Measurements from ENCODE around the gene MACO1.
"Not testable (repeated sequence)": the region's sequence is repeated elsewhere in the genome, so short reads cannot be mapped to it uniquely, and the experiment has no call there.

Gene MACO1

DNA sequence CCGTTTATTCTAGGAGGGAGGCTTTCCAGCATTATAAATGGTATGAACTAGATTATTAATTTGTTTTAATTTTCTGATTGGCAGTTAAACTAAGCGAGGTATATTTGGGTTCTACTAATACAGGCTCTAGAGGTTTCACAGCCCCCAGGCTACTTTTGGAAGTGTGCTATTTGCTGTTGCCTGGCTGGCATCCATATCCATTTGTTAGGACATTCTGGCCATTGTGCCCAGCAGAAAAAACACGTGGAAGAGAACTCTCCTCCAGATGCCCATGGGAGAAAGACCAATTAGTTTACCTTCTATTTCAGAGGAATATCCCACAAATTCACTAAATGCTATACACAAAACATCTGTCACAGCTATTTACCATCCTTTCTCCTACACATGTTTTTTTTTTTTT lies 29.3 kb downstream of the MACO1 start:
- no peak overlapping the region for H3K4me2 ChIP-seq (ENCODE audit: low read depth, low read length, poor library complexity, severe bottlenecking)
- H3K79me2 ChIP-seq (ENCODE audit: insufficient read depth, low read length): no peaks in the 10 kb centered on the region
- no peaks in the 10 kb centered on the region for H3K27me3 ChIP-seq (ENCODE audit: low read length)
- H3K9me3 ChIP-seq (ENCODE audit: insufficient read depth, low read length): no peaks in the 10 kb centered on the region
- H3K9ac ChIP-seq (ENCODE audit: low read length): no peak overlapping the region
- H3K27ac ChIP-seq (ENCODE audit: low read depth, low read length): no peak overlapping the region
- H3K9me2 ChIP-seq (replicated peaks; ENCODE audit: insufficient read depth, low read length): no peaks in the 10 kb centered on the region
- H3F3A ChIP-seq (ENCODE audit: insufficient read depth): no peaks in the 10 kb centered on the region; the same call in 1 of the 2 replicates
- H4K20me1 ChIP-seq (ENCODE audit: low read depth, low read length): peaks cover 5% of the 10 kb centered on the region; the same call in 1 of the 2 replicates
- peaks cover 19% of the 10 kb centered on the region; the same call in 1 of the 2 replicates for H3K36me3 ChIP-seq (ENCODE audit: low read length)
- no peak for TF ChIP-seq EZH2phosphoT487 (conservative IDR thresholded peaks at IDR 0.05; ENCODE audit: low read length)
- TF ChIP-seq, protein P1, sequence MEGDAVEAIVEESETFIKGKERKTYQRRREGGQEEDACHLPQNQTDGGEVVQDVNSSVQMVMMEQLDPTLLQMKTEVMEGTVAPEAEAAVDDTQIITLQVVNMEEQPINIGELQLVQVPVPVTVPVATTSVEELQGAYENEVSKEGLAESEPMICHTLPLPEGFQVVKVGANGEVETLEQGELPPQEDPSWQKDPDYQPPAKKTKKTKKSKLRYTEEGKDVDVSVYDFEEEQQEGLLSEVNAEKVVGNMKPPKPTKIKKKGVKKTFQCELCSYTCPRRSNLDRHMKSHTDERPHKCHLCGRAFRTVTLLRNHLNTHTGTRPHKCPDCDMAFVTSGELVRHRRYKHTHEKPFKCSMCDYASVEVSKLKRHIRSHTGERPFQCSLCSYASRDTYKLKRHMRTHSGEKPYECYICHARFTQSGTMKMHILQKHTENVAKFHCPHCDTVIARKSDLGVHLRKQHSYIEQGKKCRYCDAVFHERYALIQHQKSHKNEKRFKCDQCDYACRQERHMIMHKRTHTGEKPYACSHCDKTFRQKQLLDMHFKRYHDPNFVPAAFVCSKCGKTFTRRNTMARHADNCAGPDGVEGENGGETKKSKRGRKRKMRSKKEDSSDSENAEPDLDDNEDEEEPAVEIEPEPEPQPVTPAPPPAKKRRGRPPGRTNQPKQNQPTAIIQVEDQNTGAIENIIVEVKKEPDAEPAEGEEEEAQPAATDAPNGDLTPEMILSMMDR (IDR thresholded peaks at IDR 0.05; ENCODE audit: insufficient read depth, low read length, poor library complexity, severe bottlenecking): no peak
- H2AFZ ChIP-seq (ENCODE audit: low read depth, low read length, severe bottlenecking): no peak overlapping the region
- no peak overlapping the region for H3K4me3 ChIP-seq (ENCODE audit: insufficient read depth, low read length, poor library complexity, severe bottlenecking)

DNA sequence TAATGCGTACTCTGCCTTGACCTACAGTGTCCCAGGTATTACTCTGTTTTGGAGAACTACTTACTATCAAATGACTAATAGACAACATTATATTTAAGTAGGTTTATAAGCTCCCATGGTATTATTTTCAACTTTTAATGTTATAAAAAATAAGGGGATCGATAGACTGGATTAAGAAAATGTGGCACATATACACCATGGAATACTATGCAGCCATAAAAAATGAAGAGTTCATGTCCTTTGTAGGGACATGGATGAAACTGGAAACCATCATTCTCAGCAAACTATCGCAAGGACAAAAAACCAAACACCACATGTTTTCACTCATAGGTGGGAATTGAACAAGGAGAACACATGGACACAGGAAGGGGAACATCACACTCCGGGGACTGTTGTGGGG lies 30.1 kb downstream of the MACO1 start:
- not testable (repeated sequence) for H3K9me3 ChIP-seq (ENCODE audit: insufficient read depth, low read length); H3K27me3 ChIP-seq (ENCODE audit: low read length); H3K27ac ChIP-seq (ENCODE audit: low read depth, low read length); H3F3A ChIP-seq (ENCODE audit: insufficient read depth); H3K79me2 ChIP-seq (ENCODE audit: insufficient read depth, low read length); H2AFZ ChIP-seq (ENCODE audit: low read depth, low read length, severe bottlenecking); H3K4me3 ChIP-seq (ENCODE audit: insufficient read depth, low read length, poor library complexity, severe bottlenecking); H3K4me2 ChIP-seq (ENCODE audit: low read depth, low read length, poor library complexity, severe bottlenecking); H4K20me1 ChIP-seq (ENCODE audit: low read depth, low read length); H3K9ac ChIP-seq (ENCODE audit: low read length); H3K9me2 ChIP-seq (replicated peaks; ENCODE audit: insufficient read depth, low read length)
- H3K36me3 ChIP-seq (ENCODE audit: low read length): peaks cover 15% of the 10 kb centered on the region; the same call in 1 of the 2 replicates

DNA sequence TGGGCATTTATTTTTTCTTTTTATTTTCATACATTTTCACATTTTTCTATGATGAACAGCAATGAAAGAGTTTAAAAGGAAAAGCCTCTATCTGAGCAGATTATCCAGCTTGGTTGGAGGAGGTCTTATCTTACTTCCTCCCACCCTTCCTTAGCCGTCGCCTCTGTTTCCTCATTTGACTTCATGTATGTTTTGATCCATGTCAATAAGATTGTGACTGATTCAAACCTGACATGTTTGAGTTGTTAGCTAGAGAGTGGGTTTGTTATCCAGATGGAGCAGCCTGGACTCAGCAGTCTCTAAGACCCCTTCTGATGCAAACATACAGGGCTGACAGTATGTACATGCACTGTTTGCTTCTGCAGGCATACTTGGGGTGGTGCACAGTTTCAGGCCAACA lies 31.2 kb downstream of the MACO1 start:
- Histone ChIP-seq H3K9me2 (replicated peaks; ENCODE audit: insufficient read depth, low read length) (no peaks in the 10 kb centered on the region), H3F3A (ENCODE audit: insufficient read depth) (no peaks in the 10 kb centered on the region; the same call in 1 of the 2 replicates), H2AFZ (ENCODE audit: low read depth, low read length, severe bottlenecking) (no peak overlapping the region), H3K27ac (ENCODE audit: low read depth, low read length) (no peak overlapping the region), H3K9me3 (ENCODE audit: insufficient read depth, low read length) (no peaks in the 10 kb centered on the region), H3K4me3 (ENCODE audit: insufficient read depth, low read length, poor library complexity, severe bottlenecking) (no peak overlapping the region), H3K79me2 (ENCODE audit: insufficient read depth, low read length) (no peaks in the 10 kb centered on the region), H4K20me1 (ENCODE audit: low read depth, low read length) (peaks cover 5% of the 10 kb centered on the region; the same call in 1 of the 2 replicates), H3K4me2 (ENCODE audit: low read depth, low read length, poor library complexity, severe bottlenecking) (no peak overlapping the region), H3K36me3 (ENCODE audit: low read length) (peaks cover 15% of the 10 kb centered on the region; the same call in 1 of the 2 replicates), H3K9ac (ENCODE audit: low read length) (no peak overlapping the region), H3K27me3 (ENCODE audit: low read length) (no peaks in the 10 kb centered on the region)
- TF ChIP-seq, protein P1 (IDR thresholded peaks at IDR 0.05; ENCODE audit: insufficient read depth, low read length, poor library complexity, severe bottlenecking): no peak
- no peak for TF ChIP-seq EZH2phosphoT487 (conservative IDR thresholded peaks at IDR 0.05; ENCODE audit: low read length)

DNA sequence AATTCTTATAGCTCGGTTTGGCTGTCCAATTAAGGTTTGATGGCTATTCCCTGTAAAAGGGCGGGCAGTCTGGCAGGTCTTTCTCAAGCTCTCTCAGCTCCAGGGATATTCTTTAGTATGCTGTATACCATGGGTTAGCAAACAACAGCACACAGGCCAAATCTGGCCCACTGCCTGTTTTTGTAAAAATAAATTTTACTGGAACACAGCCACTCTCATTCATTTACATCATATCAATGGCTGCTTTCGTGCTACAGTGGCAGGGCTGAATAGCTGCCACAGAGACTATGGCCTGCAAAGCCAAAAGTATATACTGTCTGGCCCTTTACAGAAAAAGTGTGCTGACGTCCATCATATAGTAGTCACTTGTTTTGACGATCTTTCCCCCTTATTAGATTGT lies 32.0 kb downstream of the MACO1 start:
- no peak overlapping the region for H3K4me2 ChIP-seq (ENCODE audit: low read depth, low read length, poor library complexity, severe bottlenecking)
- TF ChIP-seq, protein P1 (IDR thresholded peaks at IDR 0.05; ENCODE audit: insufficient read depth, low read length, poor library complexity, severe bottlenecking): no peak
- no peak for TF ChIP-seq EZH2phosphoT487 (conservative IDR thresholded peaks at IDR 0.05; ENCODE audit: low read length)
- H3K27ac ChIP-seq (ENCODE audit: low read depth, low read length): no peak overlapping the region
- no peaks in the 10 kb centered on the region for H3K27me3 ChIP-seq (ENCODE audit: low read length)
- no peaks in the 10 kb centered on the region; the same call in 1 of the 2 replicates for H3F3A ChIP-seq (ENCODE audit: insufficient read depth)
- no peak overlapping the region for H3K9ac ChIP-seq (ENCODE audit: low read length)
- no peak overlapping the region for H2AFZ ChIP-seq (ENCODE audit: low read depth, low read length, severe bottlenecking)
- H3K4me3 ChIP-seq (ENCODE audit: insufficient read depth, low read length, poor library complexity, severe bottlenecking): no peak overlapping the region
- no peaks in the 10 kb centered on the region for H3K79me2 ChIP-seq (ENCODE audit: insufficient read depth, low read length)
- H3K9me3 ChIP-seq (ENCODE audit: insufficient read depth, low read length): no peaks in the 10 kb centered on the region
- H3K9me2 ChIP-seq (replicated peaks; ENCODE audit: insufficient read depth, low read length): no peaks in the 10 kb centered on the region
- H3K36me3 ChIP-seq (ENCODE audit: low read length): peaks cover 14% of the 10 kb centered on the region; the same call in 1 of the 2 replicates
- peaks cover 4% of the 10 kb centered on the region; the same call in 1 of the 2 replicates for H4K20me1 ChIP-seq (ENCODE audit: low read depth, low read length)

All from SU-DHL-6 (cell line).